ENCODE measurements around the gene IQCB1. TPM values are rescaled to one million over a fixed set of nuclear protein-coding genes. Genes with fewer than 3 reads are reported as not detected.

Gene IQCB1
- total and polyA plus RNA-seq, 11 donors, result 5.1 to 10.3 (median 6.3) TPM

GRCh38 chr3:121724130-121724529 lies 110.7 kb downstream of the IQCB1 start:
- intact Hi-C loops (cut with DNase I), result loop anchor here in 1 of 10 donors (10.0 kb wide), 1 partner anchor 59 kb away; the partner anchor contains the start of gene HCLS1
- H3K27me3 ChIP-seq, result no peaks in the 10 kb centered on the region
- H3K9me3 ChIP-seq, result peaks cover 0 to 5% (median 0%) of the 10 kb centered on the region in 12 donors
- no peak overlapping the region for H3K4me3 ChIP-seq
- no peak for DNase-seq
- no peak for ATAC-seq
- TF ChIP-seq, protein P1, sequence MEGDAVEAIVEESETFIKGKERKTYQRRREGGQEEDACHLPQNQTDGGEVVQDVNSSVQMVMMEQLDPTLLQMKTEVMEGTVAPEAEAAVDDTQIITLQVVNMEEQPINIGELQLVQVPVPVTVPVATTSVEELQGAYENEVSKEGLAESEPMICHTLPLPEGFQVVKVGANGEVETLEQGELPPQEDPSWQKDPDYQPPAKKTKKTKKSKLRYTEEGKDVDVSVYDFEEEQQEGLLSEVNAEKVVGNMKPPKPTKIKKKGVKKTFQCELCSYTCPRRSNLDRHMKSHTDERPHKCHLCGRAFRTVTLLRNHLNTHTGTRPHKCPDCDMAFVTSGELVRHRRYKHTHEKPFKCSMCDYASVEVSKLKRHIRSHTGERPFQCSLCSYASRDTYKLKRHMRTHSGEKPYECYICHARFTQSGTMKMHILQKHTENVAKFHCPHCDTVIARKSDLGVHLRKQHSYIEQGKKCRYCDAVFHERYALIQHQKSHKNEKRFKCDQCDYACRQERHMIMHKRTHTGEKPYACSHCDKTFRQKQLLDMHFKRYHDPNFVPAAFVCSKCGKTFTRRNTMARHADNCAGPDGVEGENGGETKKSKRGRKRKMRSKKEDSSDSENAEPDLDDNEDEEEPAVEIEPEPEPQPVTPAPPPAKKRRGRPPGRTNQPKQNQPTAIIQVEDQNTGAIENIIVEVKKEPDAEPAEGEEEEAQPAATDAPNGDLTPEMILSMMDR (IDR thresholded peaks at IDR 0.05), result no peak
- no peak for TF ChIP-seq POLR2A (IDR thresholded peaks at IDR 0.05)
- H3K27ac ChIP-seq, result no peak overlapping the region
- peaks cover 0 to 100% (median 96%) of the 10 kb centered on the region in 9 donors for H3K36me3 ChIP-seq
- peaks cover 0 to 12% (median 0%) of the 10 kb centered on the region in 12 donors for H3K4me1 ChIP-seq
- WGBS, 4 donors, result 91 to 96% (median 92%) methylated on average over 1 of the region's 1 CpG

DNA sequence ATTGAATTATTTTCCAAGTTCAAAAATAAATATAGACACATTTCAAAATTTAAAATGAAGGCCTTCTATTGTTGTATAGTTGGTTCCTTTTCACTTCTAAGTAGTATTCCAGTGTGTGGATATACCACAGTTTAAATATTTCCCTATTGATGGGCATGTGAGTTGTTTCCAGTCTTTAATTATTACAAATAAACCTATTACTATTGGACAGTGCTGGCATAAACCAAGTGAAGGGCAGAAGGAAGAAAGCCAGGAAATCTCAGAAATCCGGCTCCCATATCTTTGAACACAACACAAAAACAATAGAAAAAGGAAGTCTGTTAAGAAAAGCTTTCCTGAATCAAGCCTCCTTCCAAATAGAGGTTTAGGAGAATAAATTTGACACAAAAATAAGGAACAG lies 111.4 kb downstream of the IQCB1 start:
- ATAC-seq, result no peak
- intact Hi-C loops (cut with DNase I), result loop anchor here in 1 of 10 donors (10.0 kb wide), 1 partner anchor 59 kb away; the partner anchor contains the start of gene HCLS1

GRCh38 chr3:121722411-121722810 lies 112.4 kb downstream of the IQCB1 start:
- intact Hi-C loops (cut with DNase I), result loop anchor here in 1 of 10 donors (10.0 kb wide), 1 partner anchor 58 kb away; the partner anchor contains the start of gene HCLS1
- no peak for DNase-seq
- no peaks in the 10 kb centered on the region for H3K27me3 ChIP-seq
- H3K4me1 ChIP-seq, result peaks cover 0 to 5% (median 0%) of the 10 kb centered on the region in 12 donors
- WGBS, 4 donors, result 87 to 92% (median 91%) methylated on average over 1 of the region's 1 CpG
- H3K27ac ChIP-seq, result no peak overlapping the region
- ATAC-seq, result no peak
- H3K36me3 ChIP-seq, result peaks cover 0 to 100% (median 99%) of the 10 kb centered on the region in 9 donors
- H3K9me3 ChIP-seq, result peaks cover 0 to 5% (median 0%) of the 10 kb centered on the region in 12 donors
- TF ChIP-seq POLR2A (IDR thresholded peaks at IDR 0.05), result no peak
- TF ChIP-seq, protein P1 (IDR thresholded peaks at IDR 0.05), result no peak
- H3K4me3 ChIP-seq, result no peak overlapping the region

More for the DNA sequence above, 111.4 kb downstream of the IQCB1 start:
- no peak for DNase-seq
- H3K4me3 ChIP-seq, result no peak overlapping the region
- H3K9me3 ChIP-seq, result peaks cover 0 to 5% (median 0%) of the 10 kb centered on the region in 12 donors
- H3K36me3 ChIP-seq, result peaks cover 0 to 100% (median 96%) of the 10 kb centered on the region in 9 donors
- peaks cover 0 to 10% (median 0%) of the 10 kb centered on the region in 12 donors for H3K4me1 ChIP-seq
- 61 to 80% (median 69%) methylated on average over 1 of the region's 1 CpG for WGBS, 4 donors
- TF ChIP-seq, protein P1 (IDR thresholded peaks at IDR 0.05), result no peak
- no peak for TF ChIP-seq POLR2A (IDR thresholded peaks at IDR 0.05)
- no peak overlapping the region for H3K27ac ChIP-seq
- no peaks in the 10 kb centered on the region for H3K27me3 ChIP-seq

- intact Hi-C loops (cut with DNase I), result loop anchor here in 1 of 10 donors (10.0 kb wide), 1 partner anchor 55 kb away; the partner anchor contains the start of gene HCLS1
- H3K4me1 ChIP-seq, result peaks cover 0 to 5% (median 0%) of the 10 kb centered on the region in 12 donors
- DNase-seq (no peak), ATAC-seq (peak in 3 of 4 donors; percentile 44 to 57 (median 51))
- peaks cover 0 to 5% (median 0%) of the 10 kb centered on the region in 12 donors for H3K9me3 ChIP-seq
- no peaks in the 10 kb centered on the region for H3K27me3 ChIP-seq
- H3K36me3 ChIP-seq, result peaks cover 0 to 100% (median 100%) of the 10 kb centered on the region in 9 donors
- no peak overlapping the region for H3K4me3 ChIP-seq
- H3K27ac ChIP-seq, result peak overlapping the region in 2 of 12 donors; percentile 1 to 18
- TF ChIP-seq POLR2A (IDR thresholded peaks at IDR 0.05), result no peak
- TF ChIP-seq, protein P1 (IDR thresholded peaks at IDR 0.05), result no peak
Observed at GRCh38 chr3:121720163-121720562, 114.7 kb downstream of the IQCB1 start.

Other genes starting within 250 kb of the IQCB1 start
- gene FBXO40, start 241.7 kb downstream of the IQCB1 start, total RNA-seq, result 100 to 1,000 TPM in 7 of 9 donors, 10 to 100 TPM in 2; 85.5 to 268 (median 192) TPM
- gene FBXO40, start 241.7 kb downstream of the IQCB1 start, polyA plus RNA-seq, result 10 to 100 TPM in 1 of 2 donors, 1 to 10 TPM in 1; 4.7 to 46.6 TPM
- gene HCLS1, start 174.2 kb downstream of the IQCB1 start, total RNA-seq, result 10 to 100 TPM in 7 of 9 donors, 1 to 10 TPM in 2; 7.4 to 72.4 (median 10.6) TPM
- gene HCLS1, start 174.2 kb downstream of the IQCB1 start, polyA plus RNA-seq, result 10 to 100 TPM in 1 of 2 donors, 1 to 10 TPM in 1; 8.9 to 18.0 TPM
- 10 to 100 TPM; 28.5 to 90.9 (median 44.9) TPM for gene GOLGB1, start 85.3 kb downstream of the IQCB1 start, total RNA-seq
- gene GOLGB1, start 85.3 kb downstream of the IQCB1 start, polyA plus RNA-seq, result 10 to 100 TPM; 14.4 to 21.4 TPM
- 1 to 10 TPM in 8 of 9 donors, under 1 TPM in 1; 0.95 to 6.3 (median 3.7) TPM for gene EAF2, start 149 bp upstream of the IQCB1 start, total RNA-seq
- gene EAF2, start 149 bp upstream of the IQCB1 start, polyA plus RNA-seq, result 1 to 10 TPM; 3.2 to 7.4 TPM
- 1 to 10 TPM; 1.4 to 7.6 (median 3.7) TPM for gene SLC15A2, start 59.3 kb upstream of the IQCB1 start, total RNA-seq
- 1 to 10 TPM in 1 of 2 donors, under 1 TPM in 1; 0.22 to 1.0 TPM for gene SLC15A2, start 59.3 kb upstream of the IQCB1 start, polyA plus RNA-seq
- under 1 TPM in 3 of 9 donors, not detected in 6; 0.18 to 0.24 (median 0.20) TPM for gene ILDR1, start 187.2 kb upstream of the IQCB1 start, total RNA-seq
- not detected for gene ILDR1, start 187.2 kb upstream of the IQCB1 start, polyA plus RNA-seq
- 10 to 100 TPM in 2 of 9 donors, 1 to 10 TPM in 4, under 1 TPM in 3; 0.56 to 30.0 (median 1.8) TPM for gene CD86, start 220.3 kb upstream of the IQCB1 start, total RNA-seq
- gene CD86, start 220.3 kb upstream of the IQCB1 start, polyA plus RNA-seq, result under 1 TPM; 0.38 to 0.86 TPM

All from heart left ventricle (tissue), 16 donors.